ENCODE results near the gene TMEM72. TPM values are rescaled to one million over a fixed set of nuclear protein-coding genes. Genes with fewer than 3 reads are reported as not detected.

Gene TMEM72
- total RNA-seq, 1 experiment from 2014 or later = not detected

DNA sequence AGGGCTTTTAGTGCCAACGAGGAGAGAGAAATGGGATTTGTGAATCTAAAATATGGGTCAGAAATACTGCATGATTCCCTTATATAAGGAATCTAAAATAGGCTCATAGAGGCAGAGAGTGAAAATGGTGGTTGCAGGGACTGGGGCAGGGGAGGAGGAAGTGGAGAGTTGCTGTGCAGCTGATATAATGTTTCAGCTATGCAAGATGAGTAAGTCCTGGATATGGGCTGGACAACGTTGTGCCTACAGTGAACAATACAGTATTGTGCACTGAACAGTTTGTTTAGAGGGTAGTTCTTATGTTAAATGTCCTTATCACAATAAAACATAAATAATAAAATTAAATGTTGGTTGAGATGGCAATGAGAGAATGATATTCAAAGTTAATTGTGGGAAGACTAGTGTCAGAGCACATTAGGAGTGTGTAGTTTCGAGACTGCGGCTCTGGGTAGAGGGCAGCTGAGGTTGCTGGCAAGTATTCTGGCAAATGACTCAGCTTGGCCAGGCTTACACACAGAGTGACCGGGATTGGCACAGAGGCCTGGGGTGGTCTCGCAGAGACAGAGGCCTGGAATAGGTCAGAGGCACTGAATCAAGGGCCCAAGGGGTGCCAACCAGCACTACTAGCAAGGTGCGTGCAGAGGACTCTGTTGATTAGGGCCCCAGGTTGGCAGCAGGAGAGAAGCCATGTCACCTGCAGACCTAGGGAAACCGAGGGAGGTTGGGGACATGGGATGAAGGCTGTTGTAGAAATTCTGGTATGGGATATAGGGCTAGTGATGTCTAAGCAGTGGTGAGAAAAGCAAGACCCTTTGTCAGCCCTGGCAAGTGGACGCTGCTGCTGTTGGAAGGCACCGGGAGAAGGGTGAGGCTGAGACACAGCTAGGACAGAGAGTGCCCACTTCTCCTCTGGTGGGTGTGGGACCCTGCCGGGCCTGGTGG lies 70.3 kb downstream of the TMEM72 start:
- Histone ChIP-seq H3K4me1 (peaks cover 59% of the 10 kb centered on the region), H3K4me3 (ENCODE audit: low read depth, low read length) (no peak overlapping the region), H3K9me3 (no peaks in the 10 kb centered on the region), H3K27me3 (replicated peaks; ENCODE audit: control insufficient read depth, insufficient read depth, low read length) (no peaks in the 10 kb centered on the region), H3K36me3 (ENCODE audit: control insufficient read depth, insufficient read depth, low read length) (0 out of 2 replicates have a peak, but pooled peaks cover 1% of the 10 kb centered on the region)
- intact Hi-C loops (cut with micrococcal nuclease; ENCODE audit: unreplicated experiment) = no loop called here
- Mint-ChIP-seq H3K27ac (ENCODE audit: unreplicated experiment) (peak overlapping the region; percentile 48), H3K9me3 (ENCODE audit: unreplicated experiment) (no peaks in the 10 kb centered on the region), H3K4me1 (ENCODE audit: low read depth, unreplicated experiment) (peaks cover 39% of the 10 kb centered on the region), H3K4me3 (ENCODE audit: unreplicated experiment) (no peak overlapping the region), H3K27me3 (ENCODE audit: insufficient read depth, unreplicated experiment) (no peaks in the 10 kb centered on the region), H3K36me3 (ENCODE audit: insufficient read depth, unreplicated experiment) (peaks cover 28% of the 10 kb centered on the region)
- POLR2A ChIA-PET = no interaction called here
- BruUV-seq (replicated peaks) = no TSS peak
- CTCF ChIA-PET = interaction anchor here (0.6 to 2.3 kb wide), 4 partner anchors 9 to 49 kb away, joined by 3 to 8 read pairs (median 4); no protein-coding TSS in a partner anchor
- peak in 1 of 2 experiments; percentile 33 for DNase-seq
- TF ChIP-seq, protein P1, sequence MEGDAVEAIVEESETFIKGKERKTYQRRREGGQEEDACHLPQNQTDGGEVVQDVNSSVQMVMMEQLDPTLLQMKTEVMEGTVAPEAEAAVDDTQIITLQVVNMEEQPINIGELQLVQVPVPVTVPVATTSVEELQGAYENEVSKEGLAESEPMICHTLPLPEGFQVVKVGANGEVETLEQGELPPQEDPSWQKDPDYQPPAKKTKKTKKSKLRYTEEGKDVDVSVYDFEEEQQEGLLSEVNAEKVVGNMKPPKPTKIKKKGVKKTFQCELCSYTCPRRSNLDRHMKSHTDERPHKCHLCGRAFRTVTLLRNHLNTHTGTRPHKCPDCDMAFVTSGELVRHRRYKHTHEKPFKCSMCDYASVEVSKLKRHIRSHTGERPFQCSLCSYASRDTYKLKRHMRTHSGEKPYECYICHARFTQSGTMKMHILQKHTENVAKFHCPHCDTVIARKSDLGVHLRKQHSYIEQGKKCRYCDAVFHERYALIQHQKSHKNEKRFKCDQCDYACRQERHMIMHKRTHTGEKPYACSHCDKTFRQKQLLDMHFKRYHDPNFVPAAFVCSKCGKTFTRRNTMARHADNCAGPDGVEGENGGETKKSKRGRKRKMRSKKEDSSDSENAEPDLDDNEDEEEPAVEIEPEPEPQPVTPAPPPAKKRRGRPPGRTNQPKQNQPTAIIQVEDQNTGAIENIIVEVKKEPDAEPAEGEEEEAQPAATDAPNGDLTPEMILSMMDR (IDR thresholded peaks at IDR 0.05; ENCODE audit: insufficient read depth in 1 of 2, low read depth in 1 of 2, low read length in 1 of 2, severe bottlenecking in 1 of 2, unreplicated experiment in 1 of 2) = no peak

DNA sequence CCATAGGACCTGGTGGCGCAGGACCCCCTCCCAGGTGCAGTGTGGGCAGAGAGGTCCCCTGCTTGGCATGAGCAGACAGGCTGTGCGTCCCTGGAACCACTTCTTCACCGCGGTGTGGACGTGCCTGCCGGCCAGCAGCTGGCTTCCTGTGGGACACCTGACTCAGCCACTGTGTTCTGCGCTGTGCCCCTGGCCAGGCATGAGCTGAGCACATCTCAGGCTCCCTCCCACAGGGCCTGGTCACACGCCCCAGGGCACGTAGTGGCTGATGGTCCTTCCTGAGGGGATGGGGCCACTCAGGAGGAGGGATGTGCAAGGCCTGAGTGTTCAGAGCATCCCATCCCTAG lies 71.0 kb downstream of the TMEM72 start:
- intact Hi-C loops (cut with micrococcal nuclease; ENCODE audit: unreplicated experiment) = no loop called here
- peaks cover 28% of the 10 kb centered on the region for H3K36me3 Mint-ChIP-seq (ENCODE audit: insufficient read depth, unreplicated experiment)
- peaks cover 56% of the 10 kb centered on the region for H3K4me1 ChIP-seq
- no peaks in the 10 kb centered on the region for H3K9me3 Mint-ChIP-seq (ENCODE audit: unreplicated experiment)
- H3K4me3 ChIP-seq (ENCODE audit: low read depth, low read length) = no peak overlapping the region
- peak in 1 of 2 experiments; percentile 29 for DNase-seq
- peak overlapping the region; percentile 48 for H3K27ac Mint-ChIP-seq (ENCODE audit: unreplicated experiment)
- TF ChIP-seq, protein P1 (IDR thresholded peaks at IDR 0.05; ENCODE audit: insufficient read depth in 1 of 2, low read depth in 1 of 2, low read length in 1 of 2, severe bottlenecking in 1 of 2, unreplicated experiment in 1 of 2) = no peak
- no peaks in the 10 kb centered on the region for H3K27me3 Mint-ChIP-seq (ENCODE audit: insufficient read depth, unreplicated experiment)
- ChIA-PET CTCF (no interaction called here), POLR2A (no interaction called here)
- BruUV-seq (replicated peaks) = no TSS peak
- H3K4me3 Mint-ChIP-seq (ENCODE audit: unreplicated experiment) = no peak overlapping the region
- no peaks in the 10 kb centered on the region for H3K9me3 ChIP-seq
- H3K36me3 ChIP-seq (ENCODE audit: control insufficient read depth, insufficient read depth, low read length) = 0 out of 2 replicates have a peak, but pooled peaks cover 1% of the 10 kb centered on the region
- H3K4me1 Mint-ChIP-seq (ENCODE audit: low read depth, unreplicated experiment) = peaks cover 36% of the 10 kb centered on the region
- no peaks in the 10 kb centered on the region for H3K27me3 ChIP-seq (replicated peaks; ENCODE audit: control insufficient read depth, insufficient read depth, low read length)

DNA sequence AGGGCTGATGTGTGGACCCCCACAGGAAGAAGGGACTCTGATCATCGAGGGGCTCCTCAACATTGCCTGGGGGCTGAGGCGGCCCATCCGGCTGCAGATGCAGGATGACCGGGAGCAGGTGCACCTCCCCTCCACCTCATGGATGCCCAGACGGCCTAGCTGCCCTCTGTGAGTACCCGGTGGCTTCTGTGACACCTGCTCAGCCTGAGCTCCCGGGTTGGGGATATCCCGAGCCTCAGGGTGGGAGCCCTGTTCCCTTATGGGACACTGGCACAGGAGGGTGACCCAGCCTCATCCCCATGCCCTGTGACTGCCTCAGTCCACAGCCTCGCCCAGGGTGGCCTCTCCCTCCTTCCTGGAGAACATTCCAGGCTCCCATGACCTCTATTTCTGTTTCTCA lies 71.4 kb downstream of the TMEM72 start:
- BruUV-seq (replicated peaks) = no TSS peak
- Mint-ChIP-seq H3K27me3 (ENCODE audit: insufficient read depth, unreplicated experiment) (no peaks in the 10 kb centered on the region), H3K27ac (ENCODE audit: unreplicated experiment) (no peak overlapping the region), H3K4me3 (ENCODE audit: unreplicated experiment) (no peak overlapping the region), H3K9me3 (ENCODE audit: unreplicated experiment) (no peaks in the 10 kb centered on the region), H3K36me3 (ENCODE audit: insufficient read depth, unreplicated experiment) (peaks cover 26% of the 10 kb centered on the region), H3K4me1 (ENCODE audit: low read depth, unreplicated experiment) (peaks cover 32% of the 10 kb centered on the region)
- DNase-seq = peak in 1 of 2 experiments; percentile 35
- intact Hi-C loops (cut with micrococcal nuclease; ENCODE audit: unreplicated experiment) = no loop called here
- Histone ChIP-seq H3K27me3 (replicated peaks; ENCODE audit: control insufficient read depth, insufficient read depth, low read length) (no peaks in the 10 kb centered on the region), H3K4me3 (ENCODE audit: low read depth, low read length) (no peak overlapping the region), H3K9me3 (no peaks in the 10 kb centered on the region), H3K36me3 (ENCODE audit: control insufficient read depth, insufficient read depth, low read length) (0 out of 2 replicates have a peak, but pooled peaks cover 1% of the 10 kb centered on the region), H3K4me1 (peaks cover 52% of the 10 kb centered on the region)
- TF ChIP-seq, protein P1 (IDR thresholded peaks at IDR 0.05; ENCODE audit: insufficient read depth in 1 of 2, low read depth in 1 of 2, low read length in 1 of 2, severe bottlenecking in 1 of 2, unreplicated experiment in 1 of 2) = no peak
- CTCF ChIA-PET = no interaction called here
- POLR2A ChIA-PET = no interaction called here
